A549 (cell line): ENCODE data around the gene HDAC3. TPM values are rescaled to one million over a fixed set of nuclear protein-coding genes. Genes with fewer than 3 reads are reported as not detected.

Source experiments
- ATAC-seq, 2 experiments: fragments of 200-7000 bp in 1 of 2; fragments of >200 bp in 1 of 2; cut with Nextera tagmentation in 1 of 2; cut with Tn5 transposase in 1 of 2; 3 replicates each; pipeline versions ENCODE4 v1.8.0 to v1.9.1; 2018 to 2020; ENCODE audit warnings: mild to moderate bottlenecking in 1 of 2, moderate library complexity in 1 of 2
- CTCF ChIA-PET: fragments of 300-600 bp; sonication (Branson Sonifier 250); formaldehyde crosslinking; extraction: SDS; loops from one replicate; lab custom pipeline; 2021; ENCODE audit warnings: antibody characterized with exemption, inconsistent platforms; lab: Yijun Ruan, JAX
- POLR2A ChIA-PET: fragments of 350-600 bp; formaldehyde crosslinking; extraction: SDS; loops from one replicate; lab custom pipeline; 2021; ENCODE audit warnings: antibody characterized with exemption, inconsistent platforms; lab: Yijun Ruan, JAX
- DNase-seq, 2 experiments: peaks; one replicate each; pipeline versions ENCODE4 v3.0.0 to v3.0.0-alpha.2; 2011 to 2016; ENCODE audit warnings: low read depth in 1 of 2, low spot score in 1 of 2
- FAIRE-seq: peaks from 2 replicates; lab custom pipeline; 2011; peaks lifted over from hg19 to GRCh38; lab: Jason Lieb, UNC
- H3K27ac ChIP-seq, 2 experiments: fragments of >200 bp; sonication (Bioruptor Twin); formaldehyde crosslinking; 3 replicates each; pipeline ENCODE4 v1.5.1; 2016 to 2017
- H3K4me1 ChIP-seq: fragments of >200 bp; sonication (Bioruptor Twin); formaldehyde crosslinking; 3 replicates; pipeline ENCODE4 v1.6.1; 2016
- H3K4me2 ChIP-seq: fragments of >200 bp; sonication (Bioruptor Twin); formaldehyde crosslinking; 3 replicates; pipeline ENCODE4 v1.6.1; 2016
- H3K4me3 ChIP-seq: fragments of >200 bp; sonication (Bioruptor Twin); formaldehyde crosslinking; 3 replicates; pipeline ENCODE4 v1.5.1; 2016
- H3K9me3 ChIP-seq: fragments of >200 bp; sonication (Bioruptor Twin); formaldehyde crosslinking; 3 replicates; pipeline ENCODE4 v1.6.1; 2016
- ATOH8 ChIP-seq: fragments of 250-450 bp; sonication (Bioruptor Pico); IDR thresholded peaks from 2 replicates; pipeline ENCODE4 v1.5.0; 2020; ENCODE audit warnings: low read depth, mild to moderate bottlenecking, moderate library complexity
- BHLHE40 ChIP-seq: IDR thresholded peaks from 2 replicates; pipeline ENCODE4 v1.6.1; 2012; ENCODE audit warnings: low read depth, low read length, inconsistent platforms
- CBX8 ChIP-seq: fragments of 200-600 bp; sonication (generic); IDR thresholded peaks from 2 replicates; pipeline ENCODE4 v1.6.1; 2016
- CTCF ChIP-seq: fragments of >200 bp; sonication (Bioruptor Twin); formaldehyde crosslinking; IDR thresholded peaks from 3 replicates; pipeline ENCODE4 v1.5.1; 2016
- E2F6 ChIP-seq: IDR thresholded peaks from 2 replicates; pipeline ENCODE4 v1.6.1; 2012; ENCODE audit warnings: low read depth, borderline replicate concordance
- EHF ChIP-seq: fragments of 250-450 bp; sonication (Bioruptor Pico); IDR thresholded peaks from 2 replicates; pipeline ENCODE4 v1.5.0; 2020; ENCODE audit warnings: mild to moderate bottlenecking
- ELK1 ChIP-seq: fragments of 150-350 bp; IDR thresholded peaks from 2 replicates; pipeline ENCODE4 v1.6.1; 2014; ENCODE audit warnings: low read depth, mild to moderate bottlenecking, low read length
- EP300 ChIP-seq, 2 experiments: fragments of >200 bp; sonication (Bioruptor Twin); formaldehyde crosslinking; IDR thresholded peaks; 2 replicates in 1 of 2; 3 replicates in 1 of 2; pipeline ENCODE4 v1.6.1; 2016 to 2017
- FOSB ChIP-seq: fragments of 250-450 bp; sonication (Bioruptor Pico); IDR thresholded peaks from 2 replicates; pipeline ENCODE4 v1.5.0; 2020; ENCODE audit warnings: mild to moderate bottlenecking, moderate library complexity
- FOXS1 ChIP-seq: fragments of 250-450 bp; sonication (Bioruptor Pico); IDR thresholded peaks from 2 replicates; pipeline ENCODE4 v1.5.0; 2020; ENCODE audit warnings: mild to moderate bottlenecking, moderate library complexity
- HDAC2 ChIP-seq: fragments of 200-600 bp; sonication (generic); IDR thresholded peaks from 2 replicates; pipeline ENCODE4 v1.6.1; 2016
- HEYL ChIP-seq: fragments of 250-450 bp; sonication (Bioruptor Pico); IDR thresholded peaks from 2 replicates; pipeline ENCODE4 v1.8.0; 2021; ENCODE audit warnings: mild to moderate bottlenecking, moderate library complexity
- HOXA7 ChIP-seq: fragments of 250-450 bp; sonication (Bioruptor Pico); IDR thresholded peaks from 2 replicates; pipeline ENCODE4 v1.5.0; 2020; ENCODE audit warnings: mild to moderate bottlenecking, moderate library complexity
- HOXB13 ChIP-seq: fragments of 250-450 bp; sonication (Bioruptor Pico); IDR thresholded peaks from 2 replicates; pipeline ENCODE4 v1.5.0; 2020; ENCODE audit warnings: low read depth, mild to moderate bottlenecking, moderate library complexity
- HOXB5 ChIP-seq: fragments of 250-450 bp; sonication (Bioruptor Pico); IDR thresholded peaks from 2 replicates; pipeline ENCODE4 v1.5.0; 2020; ENCODE audit warnings: mild to moderate bottlenecking, moderate library complexity
- JUN ChIP-seq, 2 experiments: fragments of >200 bp; sonication (Bioruptor Twin); formaldehyde crosslinking; IDR thresholded peaks; 2 replicates in 1 of 2; 3 replicates in 1 of 2; pipeline ENCODE4 v1.6.1; 2016 to 2017
- KDM5A ChIP-seq: fragments of 200-600 bp; sonication (generic); IDR thresholded peaks from 2 replicates; pipeline ENCODE4 v1.6.1; 2016; ENCODE audit warnings: antibody characterized with exemption, mild to moderate bottlenecking
- MAX ChIP-seq: IDR thresholded peaks from 2 replicates; pipeline ENCODE4 v1.6.1; 2012
- NFE2L2 ChIP-seq: fragments of 150-350 bp; conservative IDR thresholded peaks from 2 replicates; pipeline ENCODE4 v1.6.1; 2014; ENCODE audit warnings: low read length
- NR3C1 ChIP-seq: fragments of >200 bp; sonication (Bioruptor Twin); formaldehyde crosslinking; IDR thresholded peaks from 3 replicates; pipeline ENCODE4 v1.6.1; 2017
- POLR2AphosphoS2 ChIP-seq: conservative IDR thresholded peaks from 2 replicates; pipeline ENCODE4 v1.6.1; 2012; ENCODE audit warnings: low read length, improper control_type of control experiment, inconsistent platforms
- RCOR1 ChIP-seq: fragments of 150-350 bp; IDR thresholded peaks from 2 replicates; pipeline ENCODE4 v1.6.1; 2014; ENCODE audit warnings: antibody characterized with exemption, low read length, low read depth
- REST ChIP-seq: fragments of 200-600 bp; sonication (generic); IDR thresholded peaks from 2 replicates; pipeline ENCODE4 v1.6.1; 2016; ENCODE audit warnings: antibody characterized with exemption, mild to moderate bottlenecking, moderate library complexity
- RFX5 ChIP-seq: fragments of 450-650 bp; IDR thresholded peaks from 2 replicates; pipeline ENCODE4 v1.7.1; 2014; ENCODE audit warnings: antibody characterized with exemption, mild to moderate bottlenecking, moderate library complexity
- RNF2 ChIP-seq: fragments of 200-600 bp; sonication (generic); IDR thresholded peaks from 2 replicates; pipeline ENCODE4 v1.6.1; 2016; ENCODE audit warnings: low read depth, mild to moderate bottlenecking, antibody characterized with exemption, moderate library complexity, borderline replicate concordance
- SREBF2 ChIP-seq: fragments of 450-650 bp; IDR thresholded peaks from 2 replicates; pipeline ENCODE4 v1.6.1; 2014; ENCODE audit warnings: mild to moderate bottlenecking, moderate library complexity
- TP53 ChIP-seq: fragments of 250-450 bp; sonication (Bioruptor Pico); IDR thresholded peaks from 2 replicates; pipeline ENCODE4 v1.5.0; 2021; ENCODE audit warnings: mild to moderate bottlenecking, moderate library complexity
- USF2 ChIP-seq: fragments of 450-650 bp; IDR thresholded peaks from 2 replicates; pipeline ENCODE4 v1.6.1; 2014; ENCODE audit warnings: antibody characterized with exemption
- ZNF302 ChIP-seq: fragments of 250-450 bp; sonication (Bioruptor Pico); IDR thresholded peaks from 2 replicates; pipeline ENCODE4 v1.9.0; 2021; ENCODE audit warnings: inconsistent platforms, mild to moderate bottlenecking, moderate library complexity
- ZSCAN20 ChIP-seq: fragments of 250-450 bp; sonication (Bioruptor Pico); IDR thresholded peaks from 2 replicates; pipeline ENCODE4 v1.8.0; 2022; ENCODE audit warnings: mild to moderate bottlenecking, moderate library complexity
- WGBS: methylation state at CpG from one replicate; pipeline ENCODE4 v1.1.6; 2017; ENCODE audit errors: missing lambda C conversion rate; 5-methylcytosine and 5-hydroxymethylcytosine counted together
- polyA plus RNA-seq, 4 experiments: library from polyadenylated mRNA; depleted of rRNA in 3 of 4; stranded (reverse); fragments of >200 nt; fragmentation: RNase III in 1 of 4; extraction: RNeasy Plus Mini Kit Qiagen cat#74134 plus additional on column Dnase treatment in 1 of 4; gene quantifications; 2 replicates in 3 of 4; 3 replicates in 1 of 4; pipeline ENCODE4 v1.2.3, GENCODE V29; 2011 to 2017

Gene HDAC3
- polyA plus RNA-seq, 2 of the 4 experiments (the other 2 are of a cell fraction): 51.1 to 67.3 TPM

- no peak for FAIRE-seq
- peak within 1 kb of the TSS; percentile 93 for H3K4me2 ChIP-seq
- ChIA-PET POLR2A (interaction anchor here (0.6 to 0.7 kb wide), 2 partner anchors 208 to 383 kb away, joined by 3 read pairs; no protein-coding TSS in a partner anchor), CTCF (interaction anchor here (1.0 to 7.5 kb wide), 9 partner anchors 12 to 287 kb away, joined by 3 to 63 read pairs (median 6); partner anchors contain the start of genes PCDH1 and RNF14)
- peak; percentile 69 to 75 for DNase-seq
- peak within 1 kb of the TSS; percentile 88 to 98 for H3K27ac ChIP-seq
- H3K4me1 ChIP-seq: peaks cover 24% of the 10 kb centered on the region
- H3K9me3 ChIP-seq: no peaks in the 10 kb centered on the region
- ATAC-seq: peak; percentile 87 to 93
- H3K4me3 ChIP-seq: peak within 1 kb of the TSS; percentile 49
- WGBS: 14% methylated on average over 22 of the region's 77 CpGs
- TF ChIP-seq CTCF: no peak
- no peak for TF ChIP-seq ATOH8 (CRISPR knock-in tag)
- no peak for TF ChIP-seq REST
- no peak for TF ChIP-seq CBX8
- TF ChIP-seq RCOR1: no peak
- TF ChIP-seq POLR2AphosphoS2: no peak
- no peak for TF ChIP-seq BHLHE40
- TF ChIP-seq HOXA7: no peak
- no peak for TF ChIP-seq ZNF302 (CRISPR knock-in tag)
- no peak for TF ChIP-seq RFX5
- no peak for TF ChIP-seq EHF
- no peak for TF ChIP-seq HOXB13
- no peak for TF ChIP-seq HEYL (CRISPR knock-in tag)
- peak in 1 of 2 experiments; percentile 68; a peak in 1 of 5 replicates for TF ChIP-seq JUN (IDR thresholded peaks at IDR 0.05)
- no peak for TF ChIP-seq FOXS1 (CRISPR knock-in tag)
- TF ChIP-seq MAX: peak; percentile 64
- TF ChIP-seq RNF2: no peak
- no peak for TF ChIP-seq ELK1
- TF ChIP-seq USF2: no peak
- no peak for TF ChIP-seq NFE2L2
- TF ChIP-seq HDAC2: no peak
- TF ChIP-seq TP53 (CRISPR knock-in tag): no peak
- peak; percentile 77 for TF ChIP-seq E2F6
- no peak for TF ChIP-seq NR3C1
- no peak for TF ChIP-seq HOXB5
- no peak for TF ChIP-seq FOSB (CRISPR knock-in tag)
- TF ChIP-seq EP300 (IDR thresholded peaks at IDR 0.05): no peak
- TF ChIP-seq SREBF2: no peak
- no peak for TF ChIP-seq KDM5A
- TF ChIP-seq ZSCAN20 (CRISPR knock-in tag): peak; percentile 33; the same call in 1 of the 2 replicates
These were observed 45.3 kb upstream of the HDAC3 start, which contains the start of gene ARAP3 for GRCh38 chr5:141681695-141682641. ARAP3 (minus strand) TSS chr5:141682230; CDS start chr5:141680486, 1,744 bp downstream.
